ENCODE measurements around the gene IGSF21.

Gene IGSF21

GRCh38 chr1:18263547-18264120 lies 156.0 kb downstream of the IGSF21 start:
- Histone ChIP-seq H2AK5ac (ENCODE audit: low read length) (no peak overlapping the region), H3K9ac (ENCODE audit: low read length) (no peak overlapping the region), H3K4me1 (ENCODE audit: control insufficient read depth in 1 of 2, insufficient read depth in 2 of 2, low read length in 2 of 2) (no peaks in the 10 kb centered on the region), H3K27ac (ENCODE audit: low read depth, low read length) (no peak overlapping the region), H3K18ac (ENCODE audit: low read length) (no peak overlapping the region), H3K27me3 (ENCODE audit: insufficient read depth, low read length) (no peaks in the 10 kb centered on the region), H3K4me3 (ENCODE audit: low read depth, low read length) (no peak overlapping the region), H4K12ac (ENCODE audit: low read depth, low read length) (no peak overlapping the region), H3K9me3 (ENCODE audit: insufficient read depth, low read depth, low read length) (peaks cover 2% of the 10 kb centered on the region), H4K91ac (ENCODE audit: low read depth, low read length) (no peak overlapping the region), H2BK5ac (ENCODE audit: low read depth, low read length, poor library complexity) (no peak overlapping the region), H2AFZ (ENCODE audit: insufficient read depth, low read length, poor library complexity) (no peak overlapping the region), H4K8ac (ENCODE audit: low read depth, low read length) (no peak overlapping the region), H3K14ac (ENCODE audit: low read length) (no peak overlapping the region), H3K79me1 (ENCODE audit: low read length) (no peaks in the 10 kb centered on the region), H3K36me3 (ENCODE audit: control insufficient read depth in 1 of 2, insufficient read depth in 2 of 2, low read length in 2 of 2) (no peaks in the 10 kb centered on the region), H3K23ac (ENCODE audit: low read length) (no peak overlapping the region), H3K79me2 (ENCODE audit: control insufficient read depth, insufficient read depth, low read length, poor library complexity) (no peaks in the 10 kb centered on the region), H3K4me2 (ENCODE audit: low read length) (no peak overlapping the region), H3K4ac (ENCODE audit: low read depth, low read length) (no peak overlapping the region), H2BK12ac (ENCODE audit: low read length) (no peak overlapping the region), H2BK120ac (ENCODE audit: insufficient read depth, low read length, poor library complexity) (no peak overlapping the region)
- no CpG with 5 or more reads among the region's 5 CpGs for WGBS (ENCODE audit: extremely low coverage, insufficient coverage, insufficient read length)
- no peak for DNase-seq

- Histone ChIP-seq H3K4me3 (ENCODE audit: low read depth, low read length) (no peak overlapping the region), H3K9me3 (ENCODE audit: insufficient read depth, low read depth, low read length) (peaks cover 5% of the 10 kb centered on the region), H3K18ac (ENCODE audit: low read length) (no peak overlapping the region), H3K14ac (ENCODE audit: low read length) (no peak overlapping the region), H4K8ac (ENCODE audit: low read depth, low read length) (no peak overlapping the region), H2BK12ac (ENCODE audit: low read length) (no peak overlapping the region), H4K91ac (ENCODE audit: low read depth, low read length) (no peak overlapping the region), H2BK5ac (ENCODE audit: low read depth, low read length, poor library complexity) (no peak overlapping the region), H2BK120ac (ENCODE audit: insufficient read depth, low read length, poor library complexity) (no peak overlapping the region), H3K36me3 (ENCODE audit: control insufficient read depth in 1 of 2, insufficient read depth in 2 of 2, low read length in 2 of 2) (no peaks in the 10 kb centered on the region), H3K4ac (ENCODE audit: low read depth, low read length) (no peak overlapping the region), H3K4me1 (ENCODE audit: control insufficient read depth in 1 of 2, insufficient read depth in 2 of 2, low read length in 2 of 2) (no peaks in the 10 kb centered on the region), H3K79me2 (ENCODE audit: control insufficient read depth, insufficient read depth, low read length, poor library complexity) (no peaks in the 10 kb centered on the region), H3K79me1 (ENCODE audit: low read length) (no peaks in the 10 kb centered on the region), H4K12ac (ENCODE audit: low read depth, low read length) (no peak overlapping the region), H3K9ac (ENCODE audit: low read length) (no peak overlapping the region), H2AK5ac (ENCODE audit: low read length) (no peak overlapping the region), H2AFZ (ENCODE audit: insufficient read depth, low read length, poor library complexity) (no peak overlapping the region), H3K23ac (ENCODE audit: low read length) (no peak overlapping the region), H3K27ac (ENCODE audit: low read depth, low read length) (no peak overlapping the region), H3K27me3 (ENCODE audit: insufficient read depth, low read length) (no peaks in the 10 kb centered on the region), H3K4me2 (ENCODE audit: low read length) (no peak overlapping the region)
- no CpG with 5 or more reads among the region's 6 CpGs for whole genome bisulfite sequencing (ENCODE audit: extremely low coverage, insufficient coverage, insufficient read length)
- DNase-seq: no peak
Observed at GRCh38 chr1:18264450-18265039, 156.9 kb downstream of the IGSF21 start.

- H3K79me2 ChIP-seq (ENCODE audit: control insufficient read depth, insufficient read depth, low read length, poor library complexity): no peaks in the 10 kb centered on the region
- H3K79me1 ChIP-seq (ENCODE audit: low read length): no peaks in the 10 kb centered on the region
- no peak overlapping the region for H2BK120ac ChIP-seq (ENCODE audit: insufficient read depth, low read length, poor library complexity)
- H3K9ac ChIP-seq (ENCODE audit: low read length): no peak overlapping the region
- H4K12ac ChIP-seq (ENCODE audit: low read depth, low read length): no peak overlapping the region
- H3K4ac ChIP-seq (ENCODE audit: low read depth, low read length): no peak overlapping the region
- no peak overlapping the region for H3K23ac ChIP-seq (ENCODE audit: low read length)
- H3K4me2 ChIP-seq (ENCODE audit: low read length): no peak overlapping the region
- no peaks in the 10 kb centered on the region for H3K36me3 ChIP-seq (ENCODE audit: control insufficient read depth in 1 of 2, insufficient read depth in 2 of 2, low read length in 2 of 2)
- no peak overlapping the region for H3K18ac ChIP-seq (ENCODE audit: low read length)
- no peaks in the 10 kb centered on the region for H3K4me1 ChIP-seq (ENCODE audit: control insufficient read depth in 1 of 2, insufficient read depth in 2 of 2, low read length in 2 of 2)
- no peak for DNase-seq
- H2BK5ac ChIP-seq (ENCODE audit: low read depth, low read length, poor library complexity): no peak overlapping the region
- H3K27ac ChIP-seq (ENCODE audit: low read depth, low read length): no peak overlapping the region
- H3K4me3 ChIP-seq (ENCODE audit: low read depth, low read length): no peak overlapping the region
- no peak overlapping the region for H4K8ac ChIP-seq (ENCODE audit: low read depth, low read length)
- H2AK5ac ChIP-seq (ENCODE audit: low read length): no peak overlapping the region
- no peaks in the 10 kb centered on the region for H3K27me3 ChIP-seq (ENCODE audit: insufficient read depth, low read length)
- H2BK12ac ChIP-seq (ENCODE audit: low read length): no peak overlapping the region
- peaks cover 5% of the 10 kb centered on the region for H3K9me3 ChIP-seq (ENCODE audit: insufficient read depth, low read depth, low read length)
- WGBS (ENCODE audit: extremely low coverage, insufficient coverage, insufficient read length): no CpG with 5 or more reads among the region's 9 CpGs
- no peak overlapping the region for H3K14ac ChIP-seq (ENCODE audit: low read length)
- H4K91ac ChIP-seq (ENCODE audit: low read depth, low read length): no peak overlapping the region
- no peak overlapping the region for H2AFZ ChIP-seq (ENCODE audit: insufficient read depth, low read length, poor library complexity)
Observed at GRCh38 chr1:18265641-18266040, 158.0 kb downstream of the IGSF21 start.

DNA sequence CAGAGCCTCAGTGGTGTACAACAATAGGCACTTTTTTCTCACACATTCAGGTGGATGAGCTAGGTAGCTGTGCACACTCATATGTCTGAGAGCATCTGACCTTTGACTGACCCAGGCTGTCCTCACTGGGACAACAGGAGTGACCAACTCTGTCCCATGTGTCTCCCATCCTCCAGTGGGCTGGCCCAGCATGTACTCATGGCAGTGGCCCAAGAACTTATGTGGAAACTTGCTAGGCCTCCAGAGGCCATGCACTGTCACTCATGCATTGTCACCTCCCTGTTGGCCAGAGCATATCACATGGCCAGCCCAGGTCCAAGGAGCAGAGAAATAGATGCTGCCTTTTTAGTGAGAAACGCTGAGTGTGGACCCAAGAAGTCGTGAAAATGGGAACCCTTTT lies 158.8 kb downstream of the IGSF21 start:
- H3K18ac ChIP-seq (ENCODE audit: low read length): no peak overlapping the region
- no peak overlapping the region for H3K4me2 ChIP-seq (ENCODE audit: low read length)
- no peaks in the 10 kb centered on the region for H3K4me1 ChIP-seq (ENCODE audit: control insufficient read depth in 1 of 2, insufficient read depth in 2 of 2, low read length in 2 of 2)
- H3K4ac ChIP-seq (ENCODE audit: low read depth, low read length): no peak overlapping the region
- no peak overlapping the region for H3K23ac ChIP-seq (ENCODE audit: low read length)
- no CpG with 5 or more reads among the region's 2 CpGs for WGBS (ENCODE audit: extremely low coverage, insufficient coverage, insufficient read length)
- H3K4me3 ChIP-seq (ENCODE audit: low read depth, low read length): no peak overlapping the region
- H3K79me2 ChIP-seq (ENCODE audit: control insufficient read depth, insufficient read depth, low read length, poor library complexity): no peaks in the 10 kb centered on the region
- no peak overlapping the region for H4K12ac ChIP-seq (ENCODE audit: low read depth, low read length)
- H4K8ac ChIP-seq (ENCODE audit: low read depth, low read length): no peak overlapping the region
- no peak for DNase-seq
- no peak overlapping the region for H3K14ac ChIP-seq (ENCODE audit: low read length)
- H3K36me3 ChIP-seq (ENCODE audit: control insufficient read depth in 1 of 2, insufficient read depth in 2 of 2, low read length in 2 of 2): no peaks in the 10 kb centered on the region
- no peak overlapping the region for H3K27ac ChIP-seq (ENCODE audit: low read depth, low read length)
- no peak overlapping the region for H2AK5ac ChIP-seq (ENCODE audit: low read length)
- no peak overlapping the region for H2BK5ac ChIP-seq (ENCODE audit: low read depth, low read length, poor library complexity)
- no peaks in the 10 kb centered on the region for H3K79me1 ChIP-seq (ENCODE audit: low read length)
- no peak overlapping the region for H3K9ac ChIP-seq (ENCODE audit: low read length)
- no peak overlapping the region for H2BK12ac ChIP-seq (ENCODE audit: low read length)
- peaks cover 5% of the 10 kb centered on the region for H3K9me3 ChIP-seq (ENCODE audit: insufficient read depth, low read depth, low read length)
- no peak overlapping the region for H2AFZ ChIP-seq (ENCODE audit: insufficient read depth, low read length, poor library complexity)
- no peaks in the 10 kb centered on the region for H3K27me3 ChIP-seq (ENCODE audit: insufficient read depth, low read length)
- H2BK120ac ChIP-seq (ENCODE audit: insufficient read depth, low read length, poor library complexity): no peak overlapping the region
- H4K91ac ChIP-seq (ENCODE audit: low read depth, low read length): no peak overlapping the region

All from trophoblast cell (in vitro differentiated cells and primary cell).